SK-N-MC (cell line): ENCODE measurements around the gene ASPHD2.

Experiments used
- DNase-seq: peaks from one replicate; pipeline ENCODE4 v3.0.0-alpha.2; 2011; ENCODE audit warnings: low read depth, low spot score
- H3K27ac ChIP-seq: fragments of 200-600 bp; sonication (generic); 2 replicates; pipeline ENCODE4 v1.5.1; 2016; ENCODE audit warnings: mixed run types
- H3K36me3 ChIP-seq: fragments of 200-600 bp; sonication (generic); 2 replicates; pipeline ENCODE4 v1.6.1; 2017; ENCODE audit warnings: antibody characterized with exemption, low read length, mixed read lengths; ENCODE audit not compliant: insufficient read depth
- H3K4me3 ChIP-seq: fragments of 200-600 bp; sonication (generic); 2 replicates; pipeline ENCODE4 v1.5.1; 2016
- H3K9ac ChIP-seq: fragments of 200-600 bp; sonication (generic); 2 replicates; pipeline ENCODE4 v1.8.0; 2017; ENCODE audit warnings: mixed run types, mixed read lengths; ENCODE audit not compliant: insufficient read length
- H3K9me3 ChIP-seq: fragments of 200-600 bp; sonication (generic); 2 replicates; pipeline ENCODE4 v1.6.1; 2017; ENCODE audit warnings: low read depth, mild to moderate bottlenecking, antibody characterized with exemption, low read length, moderate library complexity, mixed read lengths
- EZH2 ChIP-seq: fragments of 200-600 bp; sonication (generic); IDR thresholded peaks from one replicate; pipeline ENCODE4 v1.6.1; 2017; ENCODE audit warnings: antibody characterized with exemption
- FOXP2 ChIP-seq: optimal IDR thresholded peaks from 2 replicates; pipeline ENCODE3; 2011; ENCODE audit warnings: mild to moderate bottlenecking, moderate library complexity; ENCODE audit not compliant: insufficient read depth; ENCODE audit errors: extremely low read length, control extremely low read depth
- POLR2AphosphoS5 ChIP-seq: IDR thresholded peaks from 2 replicates; pipeline ENCODE4 v1.6.1; 2012; ENCODE audit warnings: mild to moderate bottlenecking, low read depth, low read length, borderline replicate concordance

Gene ASPHD2

GRCh38 chr22:26447584-26448329 is 18.7 kb downstream of the ASPHD2 start:
- H3K27ac ChIP-seq, result no peak overlapping the region
- H3K9ac ChIP-seq, result no peak overlapping the region
- H3K36me3 ChIP-seq, result peaks cover 13% of the 10 kb centered on the region
- TF ChIP-seq FOXP2 (no peak), POLR2AphosphoS5 (no peak), EZH2 (no peak)
- no peak overlapping the region for H3K4me3 ChIP-seq
- DNase-seq, result no peak
- no peaks in the 10 kb centered on the region for H3K9me3 ChIP-seq

GRCh38 chr22:26448334-26448733 is 19.3 kb downstream of the ASPHD2 start:
- Histone ChIP-seq H3K9ac (no peak overlapping the region), H3K36me3 (peaks cover 18% of the 10 kb centered on the region), H3K27ac (no peak overlapping the region), H3K9me3 (no peaks in the 10 kb centered on the region), H3K4me3 (no peak overlapping the region)
- TF ChIP-seq EZH2, result no peak
- no peak for DNase-seq

GRCh38 chr22:26448941-26449340 is 19.9 kb downstream of the ASPHD2 start:
- H3K9ac ChIP-seq, result no peak overlapping the region
- no peaks in the 10 kb centered on the region for H3K9me3 ChIP-seq
- H3K27ac ChIP-seq, result no peak overlapping the region
- peaks cover 23% of the 10 kb centered on the region for H3K36me3 ChIP-seq
- H3K4me3 ChIP-seq, result no peak overlapping the region
- no peak for DNase-seq
- TF ChIP-seq POLR2AphosphoS5, result no peak
- no peak for TF ChIP-seq FOXP2
- no peak for TF ChIP-seq EZH2

GRCh38 chr22:26450453-26451185 is 21.6 kb downstream of the ASPHD2 start:
- DNase-seq, result no peak
- Histone ChIP-seq H3K4me3 (no peak overlapping the region), H3K27ac (no peak overlapping the region), H3K36me3 (peaks cover 27% of the 10 kb centered on the region), H3K9me3 (no peaks in the 10 kb centered on the region), H3K9ac (no peak overlapping the region)
- TF ChIP-seq EZH2, result no peak
- no peak for TF ChIP-seq POLR2AphosphoS5
- no peak for TF ChIP-seq FOXP2

- TF ChIP-seq EZH2 (no peak), POLR2AphosphoS5 (no peak), FOXP2 (no peak)
- Histone ChIP-seq H3K36me3 (peaks cover 32% of the 10 kb centered on the region), H3K27ac (no peak overlapping the region), H3K9ac (no peak overlapping the region), H3K4me3 (no peak overlapping the region), H3K9me3 (no peaks in the 10 kb centered on the region)
- DNase-seq, result no peak
Observed at GRCh38 chr22:26452236-26453016, 23.4 kb downstream of the ASPHD2 start.

- H3K36me3 ChIP-seq, result peaks cover 40% of the 10 kb centered on the region
Observed at GRCh38 chr22:26453216-26453615, 24.2 kb downstream of the ASPHD2 start.

GRCh38 chr22:26453812-26454500 is 24.9 kb downstream of the ASPHD2 start:
- TF ChIP-seq EZH2 (no peak), FOXP2 (no peak), POLR2AphosphoS5 (no peak)
- H3K27ac ChIP-seq, result no peak overlapping the region
- no peaks in the 10 kb centered on the region for H3K9me3 ChIP-seq
- no peak overlapping the region for H3K9ac ChIP-seq
- no peak for DNase-seq
- no peak overlapping the region for H3K4me3 ChIP-seq
- peaks cover 44% of the 10 kb centered on the region for H3K36me3 ChIP-seq

More at GRCh38 chr22:26453216-26453615, 24.2 kb downstream of the ASPHD2 start:
- Histone ChIP-seq H3K9me3 (no peaks in the 10 kb centered on the region), H3K27ac (no peak overlapping the region), H3K4me3 (no peak overlapping the region), H3K9ac (no peak overlapping the region)
- no peak for DNase-seq
- TF ChIP-seq POLR2AphosphoS5 (no peak), EZH2 (no peak), FOXP2 (no peak)
